ENCODE measurements around the gene SLC25A51.
"Not testable (repeated sequence)": the region's sequence is repeated elsewhere in the genome, so short reads cannot be mapped to it uniquely, and the experiment has no call there.

DNA sequence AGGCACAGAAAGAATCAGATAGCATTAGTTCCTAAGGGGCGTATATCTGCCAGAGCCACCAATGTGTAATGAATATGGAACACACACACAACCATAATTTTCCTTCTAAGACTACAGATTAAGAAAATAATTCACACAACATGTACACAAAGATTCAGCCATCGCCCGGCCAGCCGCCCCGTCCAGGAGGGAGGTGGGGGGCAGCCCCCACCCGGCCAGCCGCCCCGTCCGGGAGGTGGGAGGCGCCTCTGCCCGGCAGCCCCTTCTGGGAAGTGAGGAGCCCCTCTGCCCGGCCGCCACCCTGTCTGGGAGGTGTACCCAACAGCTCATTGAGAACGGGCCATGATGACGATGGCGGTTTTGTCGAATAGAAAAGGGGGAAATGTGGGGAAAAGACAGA, 12.9 kb downstream of the SLC25A51 start:
- not testable (repeated sequence) for TF ChIP-seq POLR2A (IDR thresholded peaks at IDR 0.05; ENCODE audit: low read depth, low read length); EZH2 (IDR thresholded peaks at IDR 0.05; ENCODE audit: borderline replicate concordance, low read depth, low read length, severe bottlenecking)
